Measurements from ENCODE around the gene SASH3. TPM values are rescaled to one million over a fixed set of nuclear protein-coding genes. Genes with fewer than 3 reads are reported as not detected.

Gene SASH3
- total RNA-seq, 2 donors from 2014 or later: not detected

DNA sequence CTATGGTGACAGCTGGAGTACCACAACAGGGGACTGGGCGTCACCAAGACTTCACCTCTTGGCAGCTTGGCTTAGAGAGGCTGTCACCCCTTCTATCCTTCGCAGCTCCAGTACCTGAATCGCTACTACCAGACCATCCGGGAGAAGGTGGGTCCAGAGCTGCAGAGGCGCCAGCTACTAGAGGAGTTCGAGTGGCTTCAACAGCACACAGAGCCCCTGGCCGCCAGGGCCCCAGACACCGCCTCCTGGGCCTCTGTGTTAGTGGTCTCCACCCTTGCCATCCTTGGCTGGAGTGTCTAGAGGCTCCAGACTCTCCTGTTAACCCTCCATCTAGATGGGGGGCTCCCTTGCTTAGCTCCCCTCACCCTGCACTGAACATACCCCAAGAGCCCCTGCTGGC, 11.6 kb upstream of the SASH3 start:
- Histone ChIP-seq H3K9me3 (ENCODE audit: control insufficient read depth, low read length) (no peaks in the 10 kb centered on the region), H3K4me1 (ENCODE audit: control insufficient read depth, insufficient read depth, low read length) (no peaks in the 10 kb centered on the region), H3K36me3 (ENCODE audit: control insufficient read depth, insufficient read depth, low read length) (no peaks in the 10 kb centered on the region), H3K27me3 (ENCODE audit: control insufficient read depth, insufficient read depth, low read length, poor library complexity, severe bottlenecking) (no peaks in the 10 kb centered on the region), H3K9ac (ENCODE audit: extremely low read depth, low read length, poor library complexity, severe bottlenecking) (no peak overlapping the region), H3K4me3 (ENCODE audit: low read length) (no peak overlapping the region), H3K27ac (ENCODE audit: low read depth, low read length) (no peak overlapping the region)
- no peak for TF ChIP-seq CTCF (conservative IDR thresholded peaks at IDR 0.05)
- no peaks in the 10 kb centered on the region for H3K36me3 Mint-ChIP-seq (ENCODE audit: low read depth)
- no peaks in the 10 kb centered on the region for H3K4me1 Mint-ChIP-seq
- WGBS, 2 experiments (ENCODE audit: insufficient coverage in 1 of 2, insufficient read length in 1 of 2): 94% methylated on average over 8 of the region's 8 CpGs; no CpG with 5 or more reads in 1 of the 2 experiments
- no peak overlapping the region for H3K27ac Mint-ChIP-seq
- H3K9me3 Mint-ChIP-seq: peaks cover 5% of the 10 kb centered on the region
- no peak overlapping the region for H3K4me3 Mint-ChIP-seq
- H3K27me3 Mint-ChIP-seq (ENCODE audit: insufficient read depth): no peaks in the 10 kb centered on the region
- DNase-seq: no peak

DNA sequence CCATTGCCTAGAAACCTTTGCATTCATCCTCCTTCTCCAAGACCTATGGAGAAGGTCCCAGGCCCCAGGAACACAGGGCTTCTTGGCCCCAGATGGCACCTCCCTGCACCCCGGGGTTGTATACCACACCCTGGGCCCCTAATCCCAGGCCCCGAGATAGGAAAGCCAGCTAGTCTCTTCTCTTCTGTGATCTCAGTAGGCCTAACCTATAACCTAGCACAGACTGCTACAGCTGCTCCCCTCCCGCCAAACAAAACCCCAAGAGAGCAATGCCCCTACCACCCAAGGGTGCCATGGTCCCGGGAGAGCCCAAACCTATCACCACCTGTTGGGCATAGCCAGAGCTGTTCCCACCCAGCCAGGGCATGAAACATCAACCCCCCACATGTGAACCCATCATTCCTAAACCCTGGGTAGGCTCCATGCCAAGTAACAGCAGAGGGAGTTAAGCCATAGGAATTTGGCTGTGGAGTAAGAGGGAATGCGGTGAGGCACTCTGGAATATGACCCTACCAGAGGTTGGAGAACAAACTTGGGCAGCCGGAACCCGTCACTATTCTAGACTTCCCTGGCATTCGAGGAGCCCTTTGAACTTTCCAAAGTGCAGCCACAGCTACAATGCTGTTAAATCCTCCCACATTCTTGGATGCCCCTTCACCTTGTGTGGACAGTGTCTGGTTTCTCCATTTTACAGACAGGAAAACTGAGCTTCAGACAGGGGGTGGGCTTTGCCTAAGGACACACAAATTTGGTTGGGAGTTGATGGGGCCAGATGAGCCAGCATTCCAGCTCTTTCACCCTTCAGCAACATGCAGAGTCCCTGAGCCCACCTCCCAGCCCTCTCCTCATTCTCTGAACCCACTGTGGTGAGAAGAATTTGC, 10.9 kb upstream of the SASH3 start:
- Mint-ChIP-seq H3K36me3 (ENCODE audit: low read depth) (no peaks in the 10 kb centered on the region), H3K27me3 (ENCODE audit: insufficient read depth) (no peaks in the 10 kb centered on the region), H3K9me3 (peaks cover 5% of the 10 kb centered on the region), H3K27ac (no peak overlapping the region), H3K4me1 (peaks cover under 1% of the 10 kb centered on the region), H3K4me3 (no peak overlapping the region)
- Histone ChIP-seq H3K27me3 (ENCODE audit: control insufficient read depth, insufficient read depth, low read length, poor library complexity, severe bottlenecking) (no peaks in the 10 kb centered on the region), H3K4me3 (ENCODE audit: low read length) (no peak overlapping the region), H3K9me3 (ENCODE audit: control insufficient read depth, low read length) (no peaks in the 10 kb centered on the region), H3K4me1 (ENCODE audit: control insufficient read depth, insufficient read depth, low read length) (no peaks in the 10 kb centered on the region), H3K36me3 (ENCODE audit: control insufficient read depth, insufficient read depth, low read length) (no peaks in the 10 kb centered on the region), H3K9ac (ENCODE audit: extremely low read depth, low read length, poor library complexity, severe bottlenecking) (no peak overlapping the region), H3K27ac (ENCODE audit: low read depth, low read length) (no peak overlapping the region)
- WGBS, 2 experiments (ENCODE audit: insufficient coverage in 1 of 2, insufficient read length in 1 of 2): 92 to 100% methylated on average over 3 to 8 of the region's 8 CpGs
- TF ChIP-seq CTCF (conservative IDR thresholded peaks at IDR 0.05): no peak
- no peak for DNase-seq

DNA sequence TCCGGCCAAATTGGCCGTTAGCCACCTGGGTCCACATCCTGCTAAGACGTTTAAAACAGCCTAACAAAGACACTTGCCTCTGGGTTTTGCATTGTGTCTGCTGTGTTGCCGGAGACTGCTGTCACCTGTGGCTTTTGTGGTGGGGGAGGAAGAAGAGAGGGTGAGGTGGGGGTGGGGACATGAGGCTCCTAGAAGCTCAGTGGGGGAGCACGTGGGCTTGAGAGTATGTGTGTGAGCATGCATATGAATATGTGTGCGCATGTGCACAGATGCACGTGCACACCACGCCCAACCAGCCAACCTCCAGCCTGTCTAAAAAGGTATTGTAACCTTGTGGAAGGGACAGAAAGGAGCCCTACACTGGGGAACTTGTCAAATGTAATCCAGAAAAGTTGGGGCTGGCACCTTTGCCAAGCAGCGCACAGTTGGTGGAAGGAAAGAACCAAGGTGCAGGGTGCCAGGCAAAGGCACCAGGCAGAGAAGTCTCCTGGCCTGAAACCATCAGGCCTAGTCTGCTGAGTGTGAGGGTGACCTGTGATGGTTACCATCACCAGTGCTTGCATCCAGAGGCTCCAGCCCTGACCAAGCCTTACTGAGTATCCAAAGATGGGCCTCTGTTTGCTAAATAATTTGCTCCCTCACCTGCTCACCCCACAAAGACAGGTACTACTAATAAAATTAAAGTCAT, 10.1 kb upstream of the SASH3 start:
- Histone ChIP-seq H3K27ac (ENCODE audit: low read depth, low read length) (no peak overlapping the region), H3K4me1 (ENCODE audit: control insufficient read depth, insufficient read depth, low read length) (no peaks in the 10 kb centered on the region), H3K9ac (ENCODE audit: extremely low read depth, low read length, poor library complexity, severe bottlenecking) (no peak overlapping the region), H3K9me3 (ENCODE audit: control insufficient read depth, low read length) (no peaks in the 10 kb centered on the region), H3K27me3 (ENCODE audit: control insufficient read depth, insufficient read depth, low read length, poor library complexity, severe bottlenecking) (no peaks in the 10 kb centered on the region), H3K4me3 (ENCODE audit: low read length) (no peak overlapping the region), H3K36me3 (ENCODE audit: control insufficient read depth, insufficient read depth, low read length) (no peaks in the 10 kb centered on the region)
- 84 to 100% methylated on average over 1 to 8 of the region's 9 CpGs for WGBS, 2 experiments (ENCODE audit: insufficient coverage in 1 of 2, insufficient read length in 1 of 2)
- Mint-ChIP-seq H3K27ac (no peak overlapping the region), H3K4me3 (no peak overlapping the region), H3K36me3 (ENCODE audit: low read depth) (no peaks in the 10 kb centered on the region), H3K4me1 (peaks cover 5% of the 10 kb centered on the region), H3K27me3 (ENCODE audit: insufficient read depth) (no peaks in the 10 kb centered on the region), H3K9me3 (peaks cover 2% of the 10 kb centered on the region)
- DNase-seq: no peak
- TF ChIP-seq CTCF (conservative IDR thresholded peaks at IDR 0.05): no peak
